SK-N-MC (cell line): ENCODE results near the gene CALCA.

Experiments used
- DNase-seq: peaks from one replicate; pipeline ENCODE4 v3.0.0-alpha.2; 2011; ENCODE audit warnings: low read depth, low spot score
- H3K27ac ChIP-seq: fragments of 200-600 bp; sonication (generic); 2 replicates; pipeline ENCODE4 v1.5.1; 2016; ENCODE audit warnings: mixed run types
- H3K36me3 ChIP-seq: fragments of 200-600 bp; sonication (generic); 2 replicates; pipeline ENCODE4 v1.6.1; 2017; ENCODE audit warnings: antibody characterized with exemption, low read length, mixed read lengths; ENCODE audit not compliant: insufficient read depth
- H3K4me3 ChIP-seq: fragments of 200-600 bp; sonication (generic); 2 replicates; pipeline ENCODE4 v1.5.1; 2016
- H3K9ac ChIP-seq: fragments of 200-600 bp; sonication (generic); 2 replicates; pipeline ENCODE4 v1.8.0; 2017; ENCODE audit warnings: mixed run types, mixed read lengths; ENCODE audit not compliant: insufficient read length
- H3K9me3 ChIP-seq: fragments of 200-600 bp; sonication (generic); 2 replicates; pipeline ENCODE4 v1.6.1; 2017; ENCODE audit warnings: low read depth, mild to moderate bottlenecking, antibody characterized with exemption, low read length, moderate library complexity, mixed read lengths
- EZH2 ChIP-seq: fragments of 200-600 bp; sonication (generic); IDR thresholded peaks from one replicate; pipeline ENCODE4 v1.6.1; 2017; ENCODE audit warnings: antibody characterized with exemption
- FOXP2 ChIP-seq: optimal IDR thresholded peaks from 2 replicates; pipeline ENCODE3; 2011; ENCODE audit warnings: mild to moderate bottlenecking, moderate library complexity; ENCODE audit not compliant: insufficient read depth; ENCODE audit errors: extremely low read length, control extremely low read depth
- POLR2AphosphoS5 ChIP-seq: IDR thresholded peaks from 2 replicates; pipeline ENCODE4 v1.6.1; 2012; ENCODE audit warnings: mild to moderate bottlenecking, low read depth, low read length, borderline replicate concordance

The CALCA gene

DNA sequence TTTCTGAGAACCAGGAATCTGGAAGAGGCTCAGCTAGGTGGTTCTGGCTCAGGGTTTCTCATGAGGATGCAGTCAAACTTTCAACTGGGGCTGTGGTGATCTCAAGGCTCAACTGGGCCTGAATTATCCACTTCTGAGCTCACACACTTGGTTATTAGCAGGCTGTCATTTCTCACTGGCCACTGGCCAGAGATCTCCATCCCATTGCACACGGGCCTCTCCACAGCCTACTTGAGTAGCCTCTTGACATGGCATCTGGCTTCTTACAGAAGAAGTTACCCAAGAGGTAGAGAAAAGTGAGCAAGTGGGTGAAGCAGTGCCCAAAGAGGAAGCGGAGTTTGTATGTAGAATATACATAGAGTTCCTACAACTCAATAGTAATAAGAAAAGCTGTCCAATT lies 16.0 kb downstream of the CALCA start:
- no peaks in the 10 kb centered on the region for H3K36me3 ChIP-seq
- H3K9me3 ChIP-seq, result no peaks in the 10 kb centered on the region
- H3K4me3 ChIP-seq, result no peak overlapping the region
- DNase-seq, result no peak
- no peak overlapping the region for H3K27ac ChIP-seq
- H3K9ac ChIP-seq, result no peak overlapping the region
- TF ChIP-seq FOXP2 (no peak), EZH2 (no peak), POLR2AphosphoS5 (no peak)

DNA sequence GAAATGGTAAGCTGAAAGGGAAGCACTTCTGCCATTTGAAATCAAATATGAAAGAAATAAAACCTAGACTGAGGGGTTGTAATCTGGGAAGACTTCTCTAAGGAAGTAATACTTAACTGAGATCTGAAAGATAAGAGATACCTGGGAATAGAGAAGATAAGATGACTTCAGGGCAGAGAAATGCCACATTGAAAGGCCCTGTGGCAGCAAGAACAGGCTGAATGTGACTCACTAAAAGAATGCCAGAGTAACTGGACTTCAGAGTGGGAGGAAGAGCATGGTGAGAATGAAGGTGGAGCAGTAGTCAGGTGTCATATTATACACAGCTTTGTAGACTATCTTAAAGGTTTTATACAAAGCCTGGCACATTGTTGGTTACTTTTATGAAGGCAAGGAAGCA lies 17.6 kb downstream of the CALCA start:
- TF ChIP-seq FOXP2 (no peak), POLR2AphosphoS5 (no peak), EZH2 (no peak)
- Histone ChIP-seq H3K9me3 (no peaks in the 10 kb centered on the region), H3K27ac (no peak overlapping the region), H3K4me3 (no peak overlapping the region), H3K9ac (no peak overlapping the region), H3K36me3 (no peaks in the 10 kb centered on the region)
- no peak for DNase-seq

DNA sequence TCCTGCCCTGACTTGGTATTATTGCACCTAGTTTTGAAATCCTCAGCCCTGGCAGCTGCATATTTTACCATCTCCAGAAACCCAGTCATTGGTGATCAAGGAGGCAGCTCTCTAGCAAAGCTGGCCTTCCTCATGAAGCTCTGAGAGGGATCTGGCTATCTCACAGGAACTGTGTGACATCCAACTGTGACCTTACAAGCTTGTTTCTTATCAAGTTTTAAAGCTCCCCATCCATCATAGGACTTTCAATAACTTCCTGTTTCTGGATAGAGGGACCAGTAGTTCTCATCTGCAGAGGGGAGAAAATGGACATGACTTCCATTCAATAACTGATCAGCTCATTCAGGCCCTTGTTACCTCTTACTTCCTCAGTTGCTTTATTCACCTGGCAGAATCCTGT lies 18.2 kb downstream of the CALCA start:
- no peak for TF ChIP-seq POLR2AphosphoS5
- no peak for DNase-seq
- H3K4me3 ChIP-seq, result no peak overlapping the region
- no peak overlapping the region for H3K27ac ChIP-seq
- no peaks in the 10 kb centered on the region for H3K9me3 ChIP-seq
- no peak overlapping the region for H3K9ac ChIP-seq
- no peaks in the 10 kb centered on the region for H3K36me3 ChIP-seq

DNA sequence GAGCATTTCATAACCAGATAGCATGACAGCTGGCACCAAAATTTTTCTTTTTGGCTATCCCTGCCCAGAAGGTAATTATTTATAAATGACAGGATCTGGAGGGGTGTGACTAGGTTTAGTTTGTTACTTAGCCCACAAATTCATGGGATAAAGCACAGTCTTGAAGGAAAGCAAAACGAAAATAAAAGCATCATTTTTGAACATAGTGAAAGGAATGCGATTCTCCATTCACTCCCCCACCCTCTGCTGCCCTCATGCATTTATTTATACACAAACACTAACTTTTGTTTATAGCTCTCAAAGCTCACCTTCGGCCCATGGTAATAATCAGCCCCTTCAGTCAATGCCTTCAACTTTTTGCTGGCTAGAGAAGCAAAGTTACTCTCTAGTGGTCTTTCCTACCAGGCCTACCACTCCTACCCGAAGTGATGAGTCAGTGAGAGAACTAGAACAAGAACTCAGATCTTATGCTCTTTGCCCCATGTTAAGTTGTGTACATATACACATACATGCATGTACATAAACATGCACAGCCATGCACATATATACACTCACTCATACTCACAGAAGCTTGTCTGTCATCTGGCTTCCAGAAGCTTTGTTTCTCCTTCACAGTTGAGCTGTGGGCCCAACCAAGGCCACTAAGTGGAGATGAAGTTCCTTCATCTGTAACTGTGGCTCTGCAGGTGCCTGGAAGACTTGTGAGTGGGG lies 22.6 kb downstream of the CALCA start:
- DNase-seq, result no peak
- no peak for TF ChIP-seq FOXP2
- TF ChIP-seq EZH2, result no peak
- TF ChIP-seq POLR2AphosphoS5, result no peak
- Histone ChIP-seq H3K27ac (no peak overlapping the region), H3K9ac (no peak overlapping the region), H3K4me3 (no peak overlapping the region), H3K36me3 (no peaks in the 10 kb centered on the region), H3K9me3 (no peaks in the 10 kb centered on the region; the same call in 1 of the 2 replicates)

DNA sequence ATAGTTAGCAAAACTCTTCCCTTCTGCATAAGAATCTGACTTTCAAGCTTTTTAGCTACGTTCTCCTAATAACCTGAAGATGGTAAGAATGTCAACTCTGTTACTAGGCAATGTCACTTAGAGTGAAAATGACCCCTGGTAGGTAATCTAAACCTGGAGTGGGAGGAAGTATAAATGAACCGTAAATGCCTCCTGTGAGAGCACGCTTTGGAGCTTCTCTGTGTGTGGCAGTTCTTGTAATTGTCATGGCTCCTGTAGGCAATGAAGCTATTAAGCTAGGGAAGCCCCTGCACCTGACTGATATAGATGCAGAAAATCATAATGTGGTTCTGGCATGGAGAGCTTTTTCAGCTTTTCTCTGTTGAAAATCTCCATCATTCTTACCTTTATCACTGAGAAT lies 29.4 kb downstream of the CALCA start:
- Histone ChIP-seq H3K9ac (peak overlapping the region; percentile 56), H3K36me3 (peaks cover 5% of the 10 kb centered on the region; the same call in 1 of the 2 replicates), H3K9me3 (peaks cover 7% of the 10 kb centered on the region; the same call in 1 of the 2 replicates), H3K4me3 (no peak overlapping the region), H3K27ac (peak overlapping the region; percentile 95)
- TF ChIP-seq EZH2, result no peak
- no peak for TF ChIP-seq POLR2AphosphoS5
- no peak for DNase-seq

DNA sequence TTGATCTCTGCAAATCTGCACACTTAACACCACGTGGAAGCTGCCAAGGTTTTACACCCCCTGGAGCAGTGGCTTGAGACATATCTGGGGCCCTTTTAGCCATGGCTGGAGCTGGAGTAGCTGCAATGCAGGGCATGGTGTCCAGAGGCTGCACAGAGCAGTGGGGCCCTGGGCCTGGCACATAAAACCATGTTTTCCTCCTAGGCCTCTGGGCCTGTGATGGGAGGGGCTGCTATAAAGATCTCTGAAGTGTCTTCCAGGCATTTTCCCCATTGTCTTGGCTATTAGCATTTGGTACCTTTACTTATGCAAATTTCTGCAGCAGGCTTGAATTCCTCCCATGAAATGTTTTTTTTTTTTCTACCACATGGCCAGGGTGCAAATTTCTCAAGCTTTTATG lies 33.2 kb downstream of the CALCA start:
- Histone ChIP-seq H3K4me3 (no peak overlapping the region), H3K9ac (no peak overlapping the region), H3K27ac (no peak overlapping the region), H3K9me3 (peaks cover 8% of the 10 kb centered on the region; the same call in 1 of the 2 replicates), H3K36me3 (peaks cover 11% of the 10 kb centered on the region; the same call in 1 of the 2 replicates)
- DNase-seq, result no peak
- TF ChIP-seq POLR2AphosphoS5, result no peak
- TF ChIP-seq FOXP2, result no peak
- no peak for TF ChIP-seq EZH2

DNA sequence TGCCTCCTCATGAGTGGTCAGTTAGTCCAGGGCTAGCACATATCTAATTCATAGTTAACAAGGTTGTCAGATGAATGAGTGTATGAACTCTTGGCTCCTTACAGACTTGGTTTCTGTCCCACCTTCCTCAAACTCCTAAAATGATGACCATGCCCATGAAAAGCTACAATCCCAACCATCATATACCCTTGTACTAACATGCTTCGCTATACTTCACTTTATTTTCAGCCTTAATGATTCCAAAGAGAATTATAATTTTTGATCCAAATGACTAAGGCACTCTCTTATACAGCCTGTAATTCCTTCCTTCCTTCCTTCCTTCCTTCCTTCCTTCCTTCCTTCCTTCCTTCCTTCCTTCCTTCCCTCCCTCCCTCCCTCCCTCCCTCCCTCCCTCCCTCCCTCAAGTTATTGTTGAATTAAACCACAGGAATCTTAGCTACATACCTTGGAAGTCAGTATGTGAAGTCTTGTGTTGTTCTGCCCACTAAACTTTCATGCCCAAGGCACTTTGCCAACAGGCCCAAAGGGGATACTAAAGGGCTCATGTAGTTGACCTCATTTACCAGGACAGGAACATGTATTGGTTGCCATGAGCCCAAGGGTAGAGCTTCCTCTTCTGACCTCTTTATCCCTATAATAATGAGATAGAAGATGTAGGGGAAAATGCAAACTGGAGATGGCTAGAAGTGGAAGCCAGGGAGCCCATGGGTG lies 37.4 kb downstream of the CALCA start:
- peak overlapping the region; percentile 100 for H3K27ac ChIP-seq
- H3K9ac ChIP-seq, result peak overlapping the region; percentile 75
- H3K9me3 ChIP-seq, result peaks cover 30% of the 10 kb centered on the region
- peak; percentile 97 for DNase-seq
- peak; percentile 62 for TF ChIP-seq POLR2AphosphoS5
- no peak for TF ChIP-seq EZH2
- H3K4me3 ChIP-seq, result peak overlapping the region; percentile 62
- peaks cover 30% of the 10 kb centered on the region for H3K36me3 ChIP-seq

DNA sequence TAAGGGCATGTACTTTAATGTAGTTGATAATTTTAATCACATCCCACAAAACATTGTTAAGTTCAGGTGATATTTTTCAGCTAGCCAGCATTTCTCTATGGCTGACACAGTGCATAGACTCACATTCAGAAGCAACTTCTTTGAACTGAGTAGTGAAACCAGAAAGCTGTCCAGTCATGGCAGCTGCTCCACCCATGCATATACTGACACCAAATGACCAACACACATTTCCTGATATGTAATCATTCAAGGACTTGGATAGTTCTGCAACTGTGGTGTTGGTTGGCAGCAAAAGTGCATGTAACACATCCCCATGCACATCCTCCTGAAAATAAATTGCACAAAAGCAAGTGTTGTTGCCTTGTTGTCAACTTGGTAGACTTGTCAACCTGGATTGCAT lies 39.7 kb downstream of the CALCA start:
- Histone ChIP-seq H3K9ac (no peak overlapping the region), H3K9me3 (peaks cover 28% of the 10 kb centered on the region), H3K27ac (no peak overlapping the region; the same call in 1 of the 2 replicates), H3K4me3 (no peak overlapping the region), H3K36me3 (peaks cover 27% of the 10 kb centered on the region)
- TF ChIP-seq EZH2 (no peak), POLR2AphosphoS5 (no peak), FOXP2 (no peak)
- DNase-seq, result no peak

DNA sequence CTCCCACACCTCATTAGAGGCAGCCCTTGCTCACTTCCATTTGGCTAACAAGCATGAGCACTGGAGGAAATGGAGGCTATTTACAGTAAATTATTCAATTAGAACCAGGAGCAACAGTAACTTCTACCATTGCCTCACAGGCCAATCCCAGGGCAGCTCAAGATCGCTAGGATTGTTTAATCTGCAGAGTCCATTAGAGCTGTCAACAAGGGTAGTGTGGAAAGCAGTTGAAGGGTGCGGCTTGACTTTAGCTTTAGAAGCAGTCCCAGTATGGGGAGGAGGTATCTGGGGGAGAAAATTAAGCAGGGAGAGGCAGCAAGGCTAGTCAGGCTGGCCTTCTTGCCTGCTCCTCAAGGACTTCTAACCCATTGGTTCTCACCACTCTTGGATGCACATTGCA lies 41.8 kb downstream of the CALCA start:
- H3K27ac ChIP-seq, result no peak overlapping the region
- DNase-seq, result no peak
- peaks cover 25% of the 10 kb centered on the region for H3K36me3 ChIP-seq
- H3K9me3 ChIP-seq, result peaks cover 28% of the 10 kb centered on the region
- H3K4me3 ChIP-seq, result no peak overlapping the region
- no peak overlapping the region for H3K9ac ChIP-seq
- no peak for TF ChIP-seq FOXP2
- TF ChIP-seq POLR2AphosphoS5, result no peak
- TF ChIP-seq EZH2, result no peak
